Mammary epithelial cell (primary cell): ENCODE results near the gene MYEOV.

Experiments
- EZH2 ChIP-seq: IDR thresholded peaks from 2 replicates; pipeline ENCODE4 v1.6.1; 2012; ENCODE audit warnings: low read length, inconsistent platforms, borderline replicate concordance
- TF ChIP-seq, protein P1 (sequence below), 2 donors: IDR thresholded peaks in 1 of 2; conservative IDR thresholded peaks in 1 of 2; 2 replicates each; pipeline ENCODE4 v1.5.1; 2011 to 2012; ENCODE audit warnings: inconsistent platforms in 2 of 2, low read length in 2 of 2, mild to moderate bottlenecking in 2 of 2, control low read depth in 1 of 2, low read depth in 1 of 2; ENCODE audit not compliant: insufficient read depth in 1 of 2; ENCODE audit errors: extremely low read depth in 1 of 2

DNA sequence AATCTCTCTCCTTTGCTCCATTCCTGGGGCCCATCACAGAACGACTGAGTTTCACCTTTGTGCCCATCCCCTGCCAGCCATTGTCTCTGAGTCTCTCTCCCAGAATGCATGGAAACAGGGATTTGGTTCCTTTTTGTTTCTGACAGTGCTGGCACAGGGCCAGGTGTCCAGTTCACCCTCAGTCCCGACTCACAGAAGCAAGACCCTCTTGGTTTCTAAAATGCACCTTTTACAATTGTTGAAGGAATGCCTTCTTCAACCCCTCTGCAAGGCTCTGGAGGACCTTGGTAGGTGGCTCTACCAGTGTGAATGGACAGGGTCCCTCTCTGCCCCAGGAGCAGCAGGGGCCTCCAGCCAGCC is 5.1 kb upstream of the MYEOV start:
- TF ChIP-seq, protein P1, sequence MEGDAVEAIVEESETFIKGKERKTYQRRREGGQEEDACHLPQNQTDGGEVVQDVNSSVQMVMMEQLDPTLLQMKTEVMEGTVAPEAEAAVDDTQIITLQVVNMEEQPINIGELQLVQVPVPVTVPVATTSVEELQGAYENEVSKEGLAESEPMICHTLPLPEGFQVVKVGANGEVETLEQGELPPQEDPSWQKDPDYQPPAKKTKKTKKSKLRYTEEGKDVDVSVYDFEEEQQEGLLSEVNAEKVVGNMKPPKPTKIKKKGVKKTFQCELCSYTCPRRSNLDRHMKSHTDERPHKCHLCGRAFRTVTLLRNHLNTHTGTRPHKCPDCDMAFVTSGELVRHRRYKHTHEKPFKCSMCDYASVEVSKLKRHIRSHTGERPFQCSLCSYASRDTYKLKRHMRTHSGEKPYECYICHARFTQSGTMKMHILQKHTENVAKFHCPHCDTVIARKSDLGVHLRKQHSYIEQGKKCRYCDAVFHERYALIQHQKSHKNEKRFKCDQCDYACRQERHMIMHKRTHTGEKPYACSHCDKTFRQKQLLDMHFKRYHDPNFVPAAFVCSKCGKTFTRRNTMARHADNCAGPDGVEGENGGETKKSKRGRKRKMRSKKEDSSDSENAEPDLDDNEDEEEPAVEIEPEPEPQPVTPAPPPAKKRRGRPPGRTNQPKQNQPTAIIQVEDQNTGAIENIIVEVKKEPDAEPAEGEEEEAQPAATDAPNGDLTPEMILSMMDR (conservative IDR thresholded peaks at IDR 0.05 in 1 of 2, IDR thresholded peaks at IDR 0.05 in 1 of 2; ENCODE audit: extremely low read depth in 1 of 2, insufficient read depth in 1 of 2, low read depth in 1 of 2, low read length in 2 of 2), result no peak
- TF ChIP-seq EZH2, result no peak
